T-helper 2 cell treated with Interferon-gamma antibody and Interleukin-4, amounts not matched to agents 100 ng/mL and 5 ng/mL, for 36 hours (primary cell): ENCODE data around the gene MRPL19. TPM values are rescaled to one million over a fixed set of nuclear protein-coding genes. Genes with fewer than 3 reads are reported as not detected.

ENCODE experiments used
- intact Hi-C: fragments of 100-400 bp; cut with micrococcal nuclease; formaldehyde crosslinking; loops from one replicate; pipeline ENCODE4 v1.15.1; 2023
- total RNA-seq: library from RNA; stranded (reverse); gene quantifications from 2 replicates; pipeline ENCODE4 v1.2.3, GENCODE V29; 2022

MRPL19 gene
- 43.1 and 46.7 TPM in 2 replicates for total RNA-seq

DNA sequence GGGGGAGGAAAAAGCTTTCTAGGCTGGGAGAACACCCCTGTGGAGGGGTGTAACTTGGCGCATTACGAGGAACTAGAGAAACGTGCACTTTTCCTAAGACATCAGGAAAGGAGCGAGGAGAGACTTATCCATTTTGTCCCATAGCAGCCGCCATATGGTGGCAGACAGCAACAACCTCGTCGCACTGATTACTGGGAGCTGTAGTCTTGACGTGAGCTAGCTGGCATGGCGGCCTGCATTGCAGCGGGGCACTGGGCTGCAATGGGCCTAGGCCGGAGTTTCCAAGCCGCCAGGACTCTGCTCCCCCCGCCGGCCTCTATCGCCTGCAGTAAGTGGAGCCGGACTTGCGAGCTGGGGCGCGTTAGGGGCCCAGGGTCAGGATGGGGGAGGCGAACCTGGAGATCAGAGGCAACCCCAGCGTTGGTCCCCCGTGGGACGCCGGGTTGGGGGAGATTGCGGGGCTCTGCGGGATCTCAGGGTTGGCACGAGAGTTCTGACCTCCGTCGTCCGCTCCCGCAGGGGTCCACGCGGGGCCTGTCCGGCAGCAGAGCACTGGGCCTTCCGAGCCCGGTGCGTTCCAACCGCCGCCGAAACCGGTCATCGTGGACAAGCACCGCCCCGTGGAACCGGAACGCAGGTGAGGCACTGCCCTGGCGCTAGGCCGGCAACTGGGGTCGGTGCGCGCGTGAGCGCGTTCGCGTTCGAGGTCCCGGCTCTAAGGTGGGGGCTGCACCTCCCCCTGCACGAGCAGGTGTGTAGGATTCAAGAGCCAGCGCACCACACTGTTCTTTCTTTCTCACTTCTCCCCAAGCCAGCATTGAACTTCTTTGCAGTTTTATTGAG, at the start of gene MRPL19:
Gene MRPL19 (plus strand): TSS at position 201 of the 843 bp plus-strand sequence. CDS start 25 bp downstream, at position 226.
- intact Hi-C loops: loop anchor here (1.0 to 5.0 kb wide), 2 partner anchors 63 to 690 kb away; partner anchors contain the start of genes GCFC2 and POLE4

DNA sequence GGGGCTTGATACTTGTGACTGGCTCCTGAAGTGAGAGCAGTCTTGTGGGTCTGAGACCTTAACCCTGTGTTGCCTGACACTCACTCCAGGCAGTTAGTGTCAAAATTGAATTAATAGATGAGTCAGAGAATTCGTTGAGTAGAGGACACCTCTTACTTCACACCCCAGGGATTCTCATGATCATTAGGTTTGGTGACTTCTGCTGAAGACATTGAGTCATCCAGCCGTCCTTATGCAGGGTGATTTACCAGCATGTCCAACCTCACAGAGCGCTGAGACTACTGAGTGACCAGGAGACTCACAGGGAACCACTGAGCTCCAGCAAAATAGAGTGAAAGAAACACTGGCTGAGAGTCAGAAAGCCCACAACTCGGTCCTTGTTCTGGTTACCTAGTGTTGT, 49.8 kb upstream of the MRPL19 start:
- intact Hi-C loops: no loop called here

DNA sequence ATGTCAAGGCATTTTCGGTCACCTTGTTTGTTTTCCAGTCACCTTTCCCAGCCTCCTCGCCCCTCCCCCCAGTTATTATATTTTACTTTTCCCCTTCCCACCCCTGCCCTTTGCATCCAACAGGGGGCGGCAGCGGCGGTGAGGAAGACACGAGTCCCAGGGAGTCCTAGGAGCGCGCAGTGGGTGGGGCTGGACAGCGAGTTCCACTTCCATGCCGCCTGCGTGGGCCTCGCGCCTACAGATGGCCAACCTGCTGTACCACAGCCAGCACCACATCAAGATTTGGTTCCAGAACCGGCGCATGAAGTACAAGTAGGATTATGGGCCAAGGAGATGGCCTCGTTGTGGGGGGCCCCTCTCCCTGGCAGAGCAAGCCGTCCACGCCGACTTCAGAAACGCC, 48.6 kb upstream of the MRPL19 start:
- intact Hi-C loops: no loop called here

DNA sequence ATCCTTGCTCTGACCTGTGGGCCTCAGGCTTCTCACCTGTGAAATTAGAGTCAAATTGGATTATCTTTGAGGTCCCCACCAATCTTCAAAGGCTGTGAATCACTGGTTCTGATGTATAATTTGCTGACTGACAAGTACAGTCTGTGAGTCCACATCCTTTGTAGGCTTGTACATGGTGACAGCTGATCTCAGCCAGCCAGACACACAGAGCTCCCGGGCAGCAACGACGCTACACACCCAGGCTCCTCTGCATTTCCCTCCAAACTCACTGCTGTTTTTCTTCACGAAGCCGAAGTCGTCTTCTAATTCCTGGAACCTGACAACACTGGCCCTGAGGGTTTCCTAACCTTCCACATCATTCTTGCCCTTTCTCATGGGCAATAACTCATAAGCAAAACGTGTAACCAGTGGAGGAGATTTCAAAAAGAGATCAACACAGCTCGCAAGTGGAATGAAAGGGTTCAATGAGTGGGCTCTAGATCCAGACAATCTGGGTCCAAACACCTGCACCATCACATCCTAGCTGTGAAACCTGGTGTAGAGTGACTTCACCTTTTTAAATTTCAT, 47.9 kb upstream of the MRPL19 start:
- intact Hi-C loops: no loop called here

DNA sequence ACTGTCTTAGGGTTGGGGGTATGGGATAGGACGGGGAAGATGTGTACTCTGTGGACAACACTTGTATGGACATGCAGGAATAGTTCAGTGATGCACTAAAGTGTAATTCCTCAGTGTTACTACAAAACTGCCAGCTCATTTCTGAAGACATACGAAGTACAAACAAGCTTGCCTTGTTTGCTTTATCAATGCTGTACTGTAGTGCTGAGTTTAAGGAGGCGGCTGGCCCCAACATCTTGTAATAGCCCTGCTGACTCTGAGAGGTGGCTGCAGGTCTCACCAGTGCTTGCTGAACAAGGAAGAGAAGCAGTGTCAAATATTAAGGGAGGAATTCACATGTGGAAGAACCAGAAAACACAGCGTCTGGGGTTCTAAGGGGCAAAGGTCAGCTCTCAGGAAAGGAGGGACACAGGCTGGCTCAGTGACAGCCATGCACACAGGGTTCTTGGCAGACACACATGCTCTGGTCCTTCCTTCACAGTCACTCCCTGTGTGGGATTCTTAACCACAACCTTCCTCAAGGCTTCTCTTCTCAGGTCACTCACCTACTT, 46.0 kb upstream of the MRPL19 start:
- intact Hi-C loops: no loop called here

DNA sequence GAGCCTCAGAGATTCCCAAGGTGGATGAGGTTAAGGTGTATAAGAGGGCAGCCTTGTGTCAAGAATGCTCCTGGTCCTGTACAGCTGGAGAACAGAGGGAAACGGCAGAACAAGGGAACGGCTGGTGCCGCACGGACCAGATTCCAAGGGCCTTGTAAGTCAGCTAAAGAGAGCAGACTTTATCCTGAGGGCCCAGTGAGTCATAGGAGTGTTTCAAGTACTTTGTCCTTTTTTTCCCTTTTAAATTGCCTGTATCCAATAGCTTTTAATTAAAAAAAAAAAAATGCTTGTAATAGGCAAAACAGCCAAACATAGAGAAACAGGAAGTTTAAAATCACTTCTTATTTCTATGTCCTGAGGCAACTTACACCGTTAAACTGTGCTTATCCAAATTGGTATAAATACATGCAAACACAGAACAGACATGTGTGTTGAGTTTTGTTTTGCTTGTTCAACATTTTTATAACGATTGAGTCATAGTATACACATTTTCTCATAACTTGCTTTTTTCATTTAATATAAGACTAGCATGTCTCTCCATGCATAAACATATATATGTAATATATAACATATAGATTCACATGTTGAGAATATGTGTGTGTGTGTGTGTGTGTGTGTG, 43.8 kb upstream of the MRPL19 start:
- intact Hi-C loops: no loop called here

DNA sequence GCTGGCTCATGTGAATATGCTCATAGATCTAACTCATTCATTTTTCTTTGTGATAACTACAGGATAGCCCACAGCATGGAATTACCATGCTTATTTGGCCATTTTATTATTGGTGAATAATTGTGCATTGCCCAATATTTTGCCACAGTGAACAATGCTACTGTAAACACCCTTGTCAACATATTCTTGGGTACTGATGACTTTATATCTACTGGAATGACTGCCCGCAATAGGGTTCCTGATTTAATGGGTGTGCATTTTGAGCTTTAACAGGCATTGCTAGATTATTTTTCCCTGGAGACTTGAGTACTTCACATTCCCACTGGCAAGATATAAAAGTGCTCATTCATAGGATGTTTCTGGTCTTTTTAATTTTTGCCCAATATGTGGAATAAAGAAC, 43.1 kb upstream of the MRPL19 start:
- intact Hi-C loops: no loop called here

DNA sequence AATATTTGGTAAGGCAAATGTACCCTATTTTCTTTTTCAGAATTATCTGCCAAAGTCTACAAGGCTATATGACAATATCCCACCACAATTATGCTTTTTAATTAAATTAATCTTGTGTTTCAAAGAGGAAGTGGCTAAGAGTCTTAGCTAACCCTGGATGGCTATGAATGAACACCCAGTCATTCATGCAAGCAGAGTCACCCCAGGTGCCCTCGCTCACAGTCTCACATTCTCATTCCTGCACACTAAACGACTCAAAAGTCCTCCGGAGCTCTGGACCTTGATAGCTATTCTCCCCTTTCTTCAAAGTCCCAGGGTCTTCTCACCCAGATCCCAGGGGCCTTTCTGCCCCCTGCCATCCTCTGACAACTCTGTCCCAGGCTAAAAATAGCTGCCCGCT, 42.1 kb upstream of the MRPL19 start:
- intact Hi-C loops: no loop called here

DNA sequence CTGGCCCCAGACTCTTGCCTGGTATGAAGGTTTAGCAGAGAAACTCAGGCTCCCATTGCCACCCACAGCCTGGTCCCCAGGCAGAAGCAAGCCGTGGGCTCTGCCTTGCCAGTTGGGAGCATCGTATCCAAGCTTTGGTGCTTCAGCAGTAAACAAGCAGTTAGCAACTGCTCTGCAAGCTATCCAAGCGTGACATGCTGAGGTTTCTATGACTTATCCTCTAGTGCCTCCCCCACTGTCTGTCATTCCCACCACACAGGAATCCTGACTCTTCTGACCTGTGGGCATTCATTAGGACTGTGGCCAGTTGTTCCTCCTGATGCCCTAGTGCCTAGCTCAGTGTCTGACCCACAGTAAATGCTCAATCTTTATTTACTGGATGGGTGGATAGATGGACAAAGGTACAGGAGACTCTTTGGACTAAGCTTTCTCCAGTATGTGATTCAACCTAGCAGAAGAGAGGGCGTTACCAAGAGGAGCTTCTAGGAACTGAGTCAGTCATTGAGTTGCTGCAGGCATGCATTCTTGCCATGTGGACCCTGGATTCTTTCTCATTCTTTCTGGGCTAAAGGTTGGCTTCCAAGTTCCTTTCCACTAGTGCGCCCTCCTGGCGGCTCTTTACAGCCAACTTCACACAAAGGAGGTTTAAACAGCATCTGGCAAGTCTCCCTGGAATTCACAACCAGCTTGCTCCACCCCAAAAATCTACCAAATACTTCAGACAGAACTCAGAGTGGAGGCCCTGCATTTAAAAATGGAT, 40.6 kb upstream of the MRPL19 start:
- intact Hi-C loops: no loop called here

DNA sequence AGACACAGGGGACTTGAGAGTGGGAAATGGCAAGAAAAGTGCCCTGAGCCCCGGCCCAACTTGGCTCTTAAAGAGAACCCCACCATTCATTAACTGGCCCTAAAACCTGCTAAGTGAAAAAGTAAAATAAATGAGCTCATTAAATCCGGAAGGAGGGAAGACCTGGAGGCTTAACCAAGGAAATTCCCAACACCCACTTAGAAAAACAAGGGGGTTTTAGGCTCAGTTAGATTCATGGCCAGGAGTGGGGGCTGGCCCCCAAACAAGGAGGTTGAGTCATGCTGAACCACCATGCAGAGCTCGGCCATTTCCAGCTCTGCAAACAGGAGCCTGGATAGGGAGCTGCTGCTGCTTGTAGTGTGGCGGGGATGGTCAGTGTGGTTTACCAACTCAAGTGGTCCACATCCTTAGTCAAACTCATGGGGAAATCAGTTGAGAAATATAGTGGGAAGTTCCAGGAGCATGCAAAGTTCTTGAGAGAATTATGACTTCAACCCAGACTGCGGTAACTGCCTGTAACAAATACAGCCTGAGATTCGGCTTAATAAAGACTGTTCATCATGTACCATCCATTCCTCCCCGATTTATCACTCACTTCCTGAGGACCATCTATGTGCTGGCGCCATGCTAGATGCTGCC, 39.7 kb upstream of the MRPL19 start:
- intact Hi-C loops: no loop called here

DNA sequence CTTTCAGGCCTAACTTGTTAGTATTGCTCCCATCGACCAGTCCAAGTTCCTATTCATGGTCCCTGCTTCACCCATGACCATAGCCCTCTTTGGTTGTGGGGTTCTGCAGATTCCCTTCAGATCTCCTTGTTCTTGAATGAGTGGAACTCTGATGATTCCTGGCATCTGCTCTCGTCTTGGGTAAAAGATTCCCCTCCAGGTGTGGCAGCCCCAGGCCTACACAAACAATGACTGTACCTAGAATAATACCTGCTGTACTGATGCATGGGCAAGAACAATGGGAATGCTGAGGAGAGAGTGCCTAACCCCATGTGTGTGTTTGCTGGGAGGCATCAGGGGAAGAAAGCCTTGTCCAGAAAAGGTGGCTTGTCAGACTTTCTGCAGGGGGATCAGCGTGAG, 39.2 kb upstream of the MRPL19 start:
- intact Hi-C loops: no loop called here

DNA sequence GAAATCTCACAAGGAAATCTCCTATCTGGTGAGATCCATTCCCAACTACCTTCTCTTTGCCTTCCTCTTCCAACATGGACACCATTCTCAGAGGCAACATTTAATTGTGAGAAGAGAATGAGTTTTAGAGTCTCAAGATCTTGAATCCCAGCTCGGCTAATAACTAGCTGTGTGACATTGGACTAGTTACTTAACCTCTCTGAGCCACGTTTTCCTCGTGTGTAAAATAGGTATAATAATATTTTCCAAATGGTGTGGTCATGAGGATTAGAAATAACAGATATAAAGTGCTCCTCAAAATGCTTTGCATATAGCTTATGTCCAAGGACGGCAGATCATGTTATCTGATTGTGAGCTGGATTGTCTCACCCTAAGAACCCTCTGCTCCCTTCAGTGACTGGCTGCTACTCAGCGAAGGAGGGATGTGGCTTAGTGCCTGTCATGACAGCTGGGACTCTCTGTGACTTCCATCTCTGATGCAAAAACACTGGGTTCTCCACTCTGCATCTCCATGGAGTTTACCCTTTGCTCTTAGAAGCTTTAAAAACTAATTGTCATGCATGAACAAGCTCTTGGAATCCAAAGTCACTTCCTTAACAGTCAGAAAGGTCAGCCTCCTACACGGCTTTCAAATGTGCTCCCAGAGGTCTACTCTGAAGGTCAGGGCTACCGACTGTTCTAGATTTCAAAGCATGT, 38.4 kb upstream of the MRPL19 start:
- intact Hi-C loops: loop anchor here (2.0 kb wide), 1 partner anchor 689 kb away; no protein-coding TSS in a partner anchor

DNA sequence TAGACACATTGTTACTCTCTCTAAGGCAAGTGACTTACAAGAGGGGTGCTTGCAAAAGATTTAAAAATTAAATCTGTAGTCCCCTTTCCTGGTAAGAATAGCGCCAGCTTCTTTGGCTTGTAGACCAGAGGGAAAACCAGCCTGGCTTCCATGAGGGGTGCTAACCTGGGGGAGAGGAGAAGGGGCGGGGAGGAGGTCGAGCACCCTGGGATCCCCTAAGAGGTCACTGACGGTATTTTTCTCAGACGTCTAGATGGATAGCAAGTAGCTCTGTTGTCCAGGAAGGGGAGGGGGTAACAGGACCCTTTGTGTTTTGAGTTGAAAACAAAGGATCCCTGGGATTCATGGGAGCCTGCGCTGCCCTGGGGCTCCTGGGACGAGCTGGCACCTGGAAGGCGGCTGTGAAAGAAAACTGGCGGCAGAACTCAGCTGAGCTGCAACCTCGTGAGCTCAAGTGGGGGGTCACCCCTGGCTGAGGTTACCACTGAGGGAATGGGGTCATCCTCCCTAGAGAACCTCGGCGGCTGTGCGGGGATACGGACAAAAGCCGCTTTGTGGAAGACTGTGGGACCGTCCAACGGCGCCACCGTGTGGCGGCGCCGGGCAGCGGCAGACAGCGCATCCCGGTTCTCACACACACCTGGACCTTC, 37.8 kb upstream of the MRPL19 start:
- intact Hi-C loops: loop anchor here (1.0 to 2.0 kb wide), 2 partner anchors 145 to 690 kb away; no protein-coding TSS in a partner anchor

DNA sequence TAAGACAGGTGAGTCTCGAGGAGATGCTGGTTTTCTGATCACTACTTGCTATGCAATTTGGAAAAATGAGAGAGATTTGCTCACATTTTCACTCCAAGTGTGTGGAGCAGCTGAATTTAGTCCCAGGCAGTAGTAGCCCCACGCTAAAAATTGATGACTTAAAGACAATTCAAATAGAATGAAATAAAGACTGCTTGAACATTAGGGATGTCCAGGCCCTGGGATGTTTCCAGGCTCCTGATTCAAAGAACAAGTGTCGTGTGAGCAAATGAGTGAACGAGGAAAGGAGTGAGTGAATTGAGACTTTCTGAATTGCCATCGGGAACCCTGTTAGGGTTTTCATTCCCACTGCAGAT, 37.3 kb upstream of the MRPL19 start:
- intact Hi-C loops: loop anchor here (1.0 to 2.0 kb wide), 2 partner anchors 145 to 691 kb away; no protein-coding TSS in a partner anchor

DNA sequence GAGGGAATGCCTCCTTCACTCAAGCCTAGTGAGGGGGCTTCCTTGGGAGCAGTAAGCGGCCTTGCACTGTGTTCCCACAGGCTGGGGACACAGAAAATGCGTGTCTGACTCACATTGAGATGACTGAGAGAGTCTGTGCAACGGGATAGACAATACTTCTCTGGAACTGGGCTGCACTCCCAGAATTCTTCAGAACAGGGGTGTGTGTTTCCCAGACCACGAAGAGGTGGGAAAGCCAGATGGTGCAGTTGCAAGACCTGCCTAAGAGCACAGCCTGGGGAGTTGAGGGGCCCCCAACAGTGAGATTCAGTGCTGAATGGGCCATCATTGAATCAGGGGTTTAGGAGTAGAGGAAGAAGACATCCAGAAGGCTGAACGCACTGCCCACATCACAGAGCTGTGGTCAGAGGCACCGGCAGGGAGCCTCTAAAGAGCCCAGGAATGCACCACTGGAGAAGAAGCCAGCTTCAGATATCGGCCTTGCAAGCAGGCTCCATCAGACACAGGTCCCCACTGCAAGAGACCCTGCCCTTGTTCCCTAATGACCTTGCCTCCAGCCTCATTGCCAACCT, 36.6 kb upstream of the MRPL19 start:
- intact Hi-C loops: loop anchor here (1.0 to 2.0 kb wide), 2 partner anchors 146 to 691 kb away; no protein-coding TSS in a partner anchor

DNA sequence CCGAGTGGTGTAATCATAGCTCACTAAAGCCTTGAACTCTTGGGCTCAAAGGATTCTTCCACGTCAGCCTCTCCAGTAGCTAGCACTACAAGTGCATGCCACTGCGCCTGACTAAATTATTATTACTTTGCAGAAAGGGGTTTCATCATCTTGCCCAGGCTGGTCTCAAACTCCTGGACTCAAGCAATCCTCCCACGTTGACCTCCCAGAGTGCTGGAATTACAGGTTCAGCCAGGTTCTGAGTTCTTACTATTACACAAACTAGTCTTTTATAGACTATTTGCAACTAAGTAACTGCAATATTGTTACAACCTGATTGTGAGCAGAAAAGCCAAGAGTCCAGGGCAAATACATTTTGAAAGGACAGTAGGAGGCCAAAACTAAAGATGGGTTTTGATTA, 35.9 kb upstream of the MRPL19 start:
- intact Hi-C loops: no loop called here

DNA sequence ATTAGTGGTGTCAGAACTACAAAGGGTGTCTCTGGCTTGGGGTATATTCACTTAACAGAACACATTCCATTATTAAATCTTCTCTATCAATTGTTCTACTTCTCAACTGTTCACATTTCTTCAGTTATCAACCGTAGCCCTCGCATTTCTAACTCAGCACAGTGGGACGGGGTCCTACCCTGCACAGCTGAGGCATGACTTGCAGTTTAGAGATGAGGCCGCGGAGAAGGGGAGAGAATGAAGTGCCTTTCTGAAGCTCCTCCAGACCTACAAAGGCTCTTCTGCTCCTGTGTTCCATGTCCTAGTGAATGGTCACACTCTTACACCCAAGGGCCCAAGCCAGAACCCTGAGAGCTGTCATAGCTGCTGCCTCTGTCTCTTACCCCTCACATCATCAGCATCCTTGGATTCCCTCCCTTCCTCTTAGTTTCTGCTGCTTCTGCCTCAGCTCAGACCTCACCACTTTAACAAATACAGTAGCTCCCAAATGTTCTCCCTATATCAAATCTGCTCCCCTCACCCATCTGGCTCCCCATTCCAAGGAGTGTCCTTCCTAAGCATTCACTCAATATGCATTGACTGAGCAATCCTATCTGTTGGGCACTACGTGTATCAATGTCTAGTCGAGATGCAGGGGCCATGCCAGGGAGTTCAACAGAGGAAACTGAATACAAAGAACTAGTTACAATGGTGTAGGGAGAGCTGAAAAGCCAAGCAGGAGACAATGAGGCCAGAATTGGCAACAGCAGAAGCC, 34.3 kb upstream of the MRPL19 start:
- intact Hi-C loops: no loop called here

DNA sequence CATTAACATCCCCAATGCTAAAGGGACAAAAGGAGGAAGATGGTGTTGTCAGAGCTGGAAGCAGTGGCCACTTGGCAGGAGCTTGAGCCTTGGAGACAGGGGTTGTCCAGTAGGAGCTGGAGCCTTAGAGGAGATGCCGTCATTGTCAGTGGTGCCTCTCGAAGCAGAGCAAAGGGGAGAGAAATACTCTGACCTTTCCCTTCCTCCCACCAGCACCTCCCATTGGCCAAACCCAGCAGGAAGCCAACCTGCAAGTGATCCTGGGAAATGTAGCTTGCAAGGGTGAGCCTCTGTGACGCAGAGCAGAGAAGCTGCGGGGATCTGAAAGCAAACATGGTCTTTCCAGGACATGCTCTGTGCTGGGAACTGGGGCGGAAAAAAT, 33.7 kb upstream of the MRPL19 start:
- intact Hi-C loops: no loop called here
